G401 (cell line): Measurements from ENCODE around the gene IGFBP7. TPM values are rescaled to one million over a fixed set of nuclear protein-coding genes. Genes with fewer than 3 reads are reported as not detected.
A peak's percentile ranks its signal among the peaks of the same experiment; 100 is the strongest.

ENCODE experiments used
- DNase-seq: peaks from one replicate; pipeline ENCODE4 v3.0.0-alpha.2; 2015; ENCODE audit warnings: low spot score
- in situ Hi-C: cut with HindIII; loops from 2 replicates; pipeline ENCODE4 v1.10.0; 2016; ENCODE audit warnings: low sequenced_read_pairs, mixed read lengths
- total RNA-seq: library from RNA; depleted of rRNA; stranded (reverse); fragments of >200 nt; shearing (Covaris generic); gene quantifications from 2 replicates; pipeline ENCODE4 v1.2.3, GENCODE V29; 2014; rRNA removed

Gene IGFBP7
- total RNA-seq, 1 experiment from 2014 or later, result 11.1 TPM

- in situ Hi-C loops, result no loop called here
- peak; percentile 96 for DNase-seq
These were observed 114.7 kb downstream of the IGFBP7 start for GRCh38 chr4:56995525-56995924.

- DNase-seq, result no peak
- in situ Hi-C loops, result no loop called here
These were observed 119.9 kb downstream of the IGFBP7 start for GRCh38 chr4:56990109-56990905.

GRCh38 chr4:56986952-56987351, 123.2 kb downstream of the IGFBP7 start:
- no peak for DNase-seq
- in situ Hi-C loops, result no loop called here

GRCh38 chr4:56986192-56986591, 124.0 kb downstream of the IGFBP7 start:
- no peak for DNase-seq
- in situ Hi-C loops, result no loop called here

- in situ Hi-C loops, result no loop called here
- DNase-seq, result no peak
These were observed 128.4 kb downstream of the IGFBP7 start for GRCh38 chr4:56981795-56982201.

Other genes with a start within 250 kb of the IGFBP7 start
- gene REST, start 202.5 kb downstream of the IGFBP7 start, total RNA-seq, result 13.2 and 28.2 TPM in 2 replicates
- 21.0 and 23.7 TPM in 2 replicates for gene NOA1, start 132.8 kb downstream of the IGFBP7 start, total RNA-seq
- 164 and 230 TPM in 2 replicates for gene POLR2B, start 131.5 kb downstream of the IGFBP7 start, total RNA-seq